Measurements from ENCODE around the gene RAMP3.
"Not testable (repeated sequence)": the region's sequence is repeated elsewhere in the genome, so short reads cannot be mapped to it uniquely, and the experiment has no call there.

Gene RAMP3

GRCh38 chr7:45132708-45133320 lies 24.8 kb upstream of the RAMP3 start:
- no peak for DNase-seq

GRCh38 chr7:45133352-45133751 lies 24.2 kb upstream of the RAMP3 start:
- no peak for DNase-seq

- DNase-seq, result no peak
Measured at GRCh38 chr7:45133877-45134276, 23.7 kb upstream of the RAMP3 start.

GRCh38 chr7:45136106-45137060 lies 21.2 kb upstream of the RAMP3 start:
- DNase-seq, result peak; percentile 61

- DNase-seq, result no peak
Measured at GRCh38 chr7:45138433-45139267, 18.9 kb upstream of the RAMP3 start.

GRCh38 chr7:45140827-45141226 lies 16.8 kb upstream of the RAMP3 start:
- no peak for DNase-seq

GRCh38 chr7:45143616-45144015 lies 14.0 kb upstream of the RAMP3 start:
- DNase-seq, result no peak

- DNase-seq, result no peak
Measured at GRCh38 chr7:45145881-45146280, 11.7 kb upstream of the RAMP3 start.

- DNase-seq, result no peak
Measured at GRCh38 chr7:45146531-45147379, 10.8 kb upstream of the RAMP3 start.

- no peak for DNase-seq
Measured at GRCh38 chr7:45147858-45148652, 9.5 kb upstream of the RAMP3 start.

- no peak for DNase-seq
Measured at GRCh38 chr7:45148653-45148973, 9.0 kb upstream of the RAMP3 start.

GRCh38 chr7:45149606-45150005 lies 8.0 kb upstream of the RAMP3 start:
- no peak for DNase-seq

- no peak for DNase-seq
Measured at GRCh38 chr7:45150199-45150598, 7.4 kb upstream of the RAMP3 start.

GRCh38 chr7:45151131-45151684 lies 6.4 kb upstream of the RAMP3 start:
- no peak for DNase-seq

- no peak for DNase-seq
Measured at GRCh38 chr7:45151967-45152366, 5.6 kb upstream of the RAMP3 start.

- no peak for DNase-seq
Measured at GRCh38 chr7:45153233-45153632, 4.4 kb upstream of the RAMP3 start.

GRCh38 chr7:45153861-45154260 lies 3.7 kb upstream of the RAMP3 start:
- not testable (repeated sequence) for DNase-seq

- DNase-seq, result no peak
Measured at GRCh38 chr7:45155357-45155900, 2.2 kb upstream of the RAMP3 start.

GRCh38 chr7:45155941-45156340 lies 1.6 kb upstream of the RAMP3 start:
- DNase-seq, result no peak

GRCh38 chr7:45156516-45157272 lies 897 bp upstream of the RAMP3 start:
- no peak for DNase-seq
